ENCODE measurements around the gene RAP1GAP2. TPM values are rescaled to one million over a fixed set of nuclear protein-coding genes. Genes with fewer than 3 reads are reported as not detected.

The RAP1GAP2 gene
- total and polyA plus RNA-seq, 7 experiments from 2014 or later, result 0.54 to 95.6 (median 2.6) TPM

DNA sequence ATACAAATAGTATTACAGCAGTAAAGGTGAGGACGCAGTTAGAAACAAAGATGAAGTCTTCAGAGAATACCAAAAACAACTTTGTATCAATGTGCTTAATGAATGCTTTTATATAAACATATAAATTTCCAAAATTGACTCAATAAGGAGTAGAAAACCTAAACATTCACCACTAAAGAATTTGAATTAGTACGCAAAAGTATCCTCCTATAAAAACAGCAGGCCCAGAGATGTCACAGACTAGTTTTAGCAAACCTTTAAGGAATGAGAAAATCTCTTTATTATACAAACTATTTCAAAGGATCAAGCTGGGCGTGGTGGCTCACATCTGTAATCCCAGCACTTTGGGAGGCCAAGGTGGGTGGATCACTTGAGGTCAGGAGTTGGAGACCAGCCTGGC lies 180.9 kb downstream of the RAP1GAP2 start:
- Histone ChIP-seq H3K36me3 (ENCODE audit: control insufficient read depth in 2 of 3, insufficient read depth in 3 of 3, low read length in 3 of 3) (peaks cover 0 to 20% (median 0%) of the 10 kb centered on the region in 3 experiments), H3K27me3 (ENCODE audit: control insufficient read depth in 2 of 2, insufficient read depth in 2 of 2, low read length in 2 of 2) (no peaks in the 10 kb centered on the region), H3K4me1 (ENCODE audit: control insufficient read depth in 2 of 2, insufficient read depth in 2 of 2, low read length in 2 of 2) (no peaks in the 10 kb centered on the region), H3K4me3 (ENCODE audit: low read length) (no peak overlapping the region), H3K9me3 (ENCODE audit: control insufficient read depth in 2 of 3, low read length in 3 of 3) (no peaks in the 10 kb centered on the region), H3K27ac (ENCODE audit: low read depth, low read length) (no peak overlapping the region)
- H3K36me3 Mint-ChIP-seq, result peaks cover 0 to 32% (median 22%) of the 10 kb centered on the region in 5 donors
- ChIA-PET CTCF (no interaction called here), POLR2A (no interaction called here)
- no peak overlapping the region for H3K4me3 Mint-ChIP-seq
- ATAC-seq, result no peak
- H3K4me1 Mint-ChIP-seq, result peaks cover 0 to 7% (median 0%) of the 10 kb centered on the region in 7 donors
- no peaks in the 10 kb centered on the region for H3K27me3 Mint-ChIP-seq
- intact Hi-C loops (cut with micrococcal nuclease), result no loop called here
- H3K9me3 Mint-ChIP-seq, result peaks cover 0 to 4% (median 0%) of the 10 kb centered on the region in 11 donors
- H3K27ac Mint-ChIP-seq, result no peak overlapping the region
- no peak for DNase-seq

DNA sequence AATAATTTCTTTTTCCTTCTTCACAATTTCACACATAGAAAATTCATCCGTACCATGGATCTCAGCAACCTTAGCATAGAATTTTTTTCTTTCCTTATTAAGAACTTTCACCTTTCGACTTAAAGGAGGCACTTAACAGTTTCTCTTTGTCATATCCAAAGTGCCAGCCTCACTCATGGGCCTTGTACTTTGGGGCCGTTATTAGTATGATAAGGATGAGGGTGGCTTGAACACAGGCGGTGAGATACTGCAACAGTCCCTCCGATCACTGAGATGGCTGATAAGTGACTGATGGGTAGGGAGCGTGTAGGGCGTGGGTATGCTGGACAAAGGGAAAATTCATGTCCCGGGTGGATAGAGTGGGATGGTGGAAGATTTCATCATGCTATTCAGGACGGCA lies 181.9 kb downstream of the RAP1GAP2 start:
- peak overlapping the region in 1 of 9 donors; percentile 37 for H3K27ac Mint-ChIP-seq
- POLR2A ChIA-PET, result no interaction called here

DNA sequence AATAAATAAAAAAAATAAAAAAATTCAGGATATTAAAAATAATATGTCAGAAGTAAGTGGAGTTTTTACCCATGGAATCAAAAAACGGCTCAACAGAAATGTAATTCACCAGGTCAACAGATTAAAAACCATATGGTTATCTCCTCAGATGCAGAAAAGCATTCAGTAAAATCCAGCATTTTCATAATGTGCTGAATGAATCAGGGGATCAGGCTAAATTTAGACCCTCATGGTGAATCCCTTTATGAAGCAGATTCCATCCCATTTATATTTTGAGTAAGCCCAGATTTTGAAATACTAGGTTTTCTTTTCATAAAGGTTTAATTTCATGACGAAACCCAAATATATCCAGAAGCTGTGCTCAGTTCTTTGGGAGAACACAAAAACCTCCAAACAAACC lies 182.8 kb downstream of the RAP1GAP2 start:
- no peaks in the 10 kb centered on the region for H3K9me3 ChIP-seq (ENCODE audit: control insufficient read depth in 2 of 3, low read length in 3 of 3)
- no peaks in the 10 kb centered on the region for H3K4me1 ChIP-seq (ENCODE audit: control insufficient read depth in 2 of 2, insufficient read depth in 2 of 2, low read length in 2 of 2)
- Mint-ChIP-seq H3K4me3 (no peak overlapping the region), H3K36me3 (peaks cover 3 to 41% (median 24%) of the 10 kb centered on the region in 5 donors), H3K27me3 (no peaks in the 10 kb centered on the region), H3K4me1 (peaks cover 0 to 7% (median 0%) of the 10 kb centered on the region in 7 donors), H3K9me3 (no peaks in the 10 kb centered on the region), H3K27ac (no peak overlapping the region)
- ATAC-seq (no peak), DNase-seq (no peak)
- intact Hi-C loops (cut with micrococcal nuclease), result no loop called here
- H3K4me3 ChIP-seq (ENCODE audit: low read length), result no peak overlapping the region
- ChIA-PET POLR2A (no interaction called here), CTCF (no interaction called here)
- H3K36me3 ChIP-seq (ENCODE audit: control insufficient read depth in 2 of 3, insufficient read depth in 3 of 3, low read length in 3 of 3), result peaks cover 0 to 31% (median 0%) of the 10 kb centered on the region in 3 experiments
- H3K27ac ChIP-seq (ENCODE audit: low read depth, low read length), result no peak overlapping the region
- no peaks in the 10 kb centered on the region for H3K27me3 ChIP-seq (ENCODE audit: control insufficient read depth in 2 of 2, insufficient read depth in 2 of 2, low read length in 2 of 2)

More for the DNA sequence above, 181.9 kb downstream of the RAP1GAP2 start:
- CTCF ChIA-PET, result no interaction called here
- H3K4me3 Mint-ChIP-seq, result no peak overlapping the region
- H3K36me3 Mint-ChIP-seq, result peaks cover 3 to 37% (median 23%) of the 10 kb centered on the region in 5 donors
- Histone ChIP-seq H3K4me1 (ENCODE audit: control insufficient read depth in 2 of 2, insufficient read depth in 2 of 2, low read length in 2 of 2) (no peaks in the 10 kb centered on the region), H3K27ac (ENCODE audit: low read depth, low read length) (no peak overlapping the region), H3K9me3 (ENCODE audit: control insufficient read depth in 2 of 3, low read length in 3 of 3) (no peaks in the 10 kb centered on the region), H3K27me3 (ENCODE audit: control insufficient read depth in 2 of 2, insufficient read depth in 2 of 2, low read length in 2 of 2) (no peaks in the 10 kb centered on the region), H3K36me3 (ENCODE audit: control insufficient read depth in 2 of 3, insufficient read depth in 3 of 3, low read length in 3 of 3) (peaks cover 0 to 26% (median 0%) of the 10 kb centered on the region in 3 experiments), H3K4me3 (ENCODE audit: low read length) (no peak overlapping the region)
- no peak for DNase-seq
- no peaks in the 10 kb centered on the region for H3K27me3 Mint-ChIP-seq
- no peaks in the 10 kb centered on the region for H3K9me3 Mint-ChIP-seq
- intact Hi-C loops (cut with micrococcal nuclease), result no loop called here
- peaks cover 0 to 7% (median 0%) of the 10 kb centered on the region in 7 donors for H3K4me1 Mint-ChIP-seq
- ATAC-seq, result no peak

DNA sequence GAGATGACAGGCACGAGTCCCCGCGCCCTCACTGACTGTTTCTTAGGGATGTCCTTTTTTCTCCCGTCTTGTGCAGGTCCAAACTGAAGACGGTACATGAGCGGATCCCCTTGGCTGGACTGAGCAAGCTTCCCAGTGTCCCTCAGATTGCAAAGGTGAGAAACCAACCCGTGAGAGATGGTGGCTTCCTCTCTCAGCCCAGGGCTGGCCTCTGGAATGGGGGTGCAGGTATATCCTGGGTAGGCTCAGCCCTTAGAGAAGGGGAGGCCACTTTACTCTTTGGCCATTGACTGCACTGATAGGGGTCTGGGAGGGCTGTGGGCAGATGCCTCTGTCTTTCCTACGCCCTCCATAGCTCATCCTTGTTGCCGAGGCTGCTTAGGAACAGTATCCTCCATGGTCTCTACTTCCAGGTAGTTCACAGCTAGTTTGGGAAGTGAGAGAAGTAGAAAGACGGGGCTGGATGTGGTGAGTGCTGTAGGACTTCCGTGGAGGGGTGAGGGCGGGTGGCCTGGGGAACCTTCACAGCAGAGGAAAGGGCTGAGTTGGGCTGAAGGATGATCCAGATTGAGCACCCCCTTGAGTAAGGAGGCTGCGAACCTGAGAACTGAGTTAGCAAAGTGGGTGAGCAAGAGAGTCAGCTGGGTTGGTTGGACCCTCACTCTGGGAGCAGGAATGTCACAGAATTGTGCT lies 184.1 kb downstream of the RAP1GAP2 start:
- POLR2A ChIA-PET, result no interaction called here
- no peak overlapping the region for H3K4me3 ChIP-seq (ENCODE audit: low read length)
- CTCF ChIA-PET, result no interaction called here
- Mint-ChIP-seq H3K9me3 (no peaks in the 10 kb centered on the region), H3K4me3 (no peak overlapping the region), H3K36me3 (peaks cover 4 to 47% (median 27%) of the 10 kb centered on the region in 5 donors), H3K27me3 (no peaks in the 10 kb centered on the region), H3K27ac (peak overlapping the region in 1 of 9 donors; percentile 51), H3K4me1 (peaks cover 0 to 2% (median 0%) of the 10 kb centered on the region in 7 donors)
- H3K27me3 ChIP-seq (ENCODE audit: control insufficient read depth in 2 of 2, insufficient read depth in 2 of 2, low read length in 2 of 2), result no peaks in the 10 kb centered on the region
- DNase-seq (no peak), ATAC-seq (no peak)
- H3K4me1 ChIP-seq (ENCODE audit: control insufficient read depth in 2 of 2, insufficient read depth in 2 of 2, low read length in 2 of 2), result no peaks in the 10 kb centered on the region
- no peaks in the 10 kb centered on the region for H3K9me3 ChIP-seq (ENCODE audit: control insufficient read depth in 2 of 3, low read length in 3 of 3)
- peaks cover 0 to 41% (median 0%) of the 10 kb centered on the region in 3 experiments for H3K36me3 ChIP-seq (ENCODE audit: control insufficient read depth in 2 of 3, insufficient read depth in 3 of 3, low read length in 3 of 3)
- intact Hi-C loops (cut with micrococcal nuclease), result no loop called here
- H3K27ac ChIP-seq (ENCODE audit: low read depth, low read length), result no peak overlapping the region

DNA sequence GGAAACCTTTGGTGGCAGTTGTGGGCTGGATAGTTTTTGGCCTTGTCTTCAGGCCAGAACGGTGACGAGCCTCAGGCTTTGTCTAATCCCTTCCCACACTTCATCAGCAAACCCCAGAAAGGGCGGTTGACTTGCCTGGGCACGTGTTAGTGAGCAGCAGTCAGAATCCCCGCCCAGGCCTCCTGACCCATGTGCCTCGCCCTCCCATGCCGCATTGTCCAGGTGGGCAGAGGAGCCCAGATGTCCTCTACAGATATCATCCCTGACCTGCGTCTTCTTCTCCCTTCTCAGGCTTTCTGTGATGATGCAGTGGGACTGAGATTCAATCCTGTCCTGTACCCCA lies 184.6 kb downstream of the RAP1GAP2 start:
- Histone ChIP-seq H3K4me1 (ENCODE audit: control insufficient read depth in 2 of 2, insufficient read depth in 2 of 2, low read length in 2 of 2) (no peaks in the 10 kb centered on the region), H3K27me3 (ENCODE audit: control insufficient read depth in 2 of 2, insufficient read depth in 2 of 2, low read length in 2 of 2) (no peaks in the 10 kb centered on the region), H3K9me3 (ENCODE audit: control insufficient read depth in 2 of 3, low read length in 3 of 3) (no peaks in the 10 kb centered on the region), H3K27ac (ENCODE audit: low read depth, low read length) (no peak overlapping the region), H3K4me3 (ENCODE audit: low read length) (no peak overlapping the region), H3K36me3 (ENCODE audit: control insufficient read depth in 2 of 3, insufficient read depth in 3 of 3, low read length in 3 of 3) (peaks cover 0 to 46% (median 0%) of the 10 kb centered on the region in 3 experiments)
- ATAC-seq, result no peak
- no peaks in the 10 kb centered on the region for H3K9me3 Mint-ChIP-seq
- CTCF ChIA-PET, result no interaction called here
- no peak overlapping the region for H3K4me3 Mint-ChIP-seq
- intact Hi-C loops (cut with micrococcal nuclease), result no loop called here
- no peak for DNase-seq
- no peaks in the 10 kb centered on the region for H3K27me3 Mint-ChIP-seq
- POLR2A ChIA-PET, result no interaction called here
- H3K36me3 Mint-ChIP-seq, result peaks cover 6 to 52% (median 30%) of the 10 kb centered on the region in 5 donors
- peaks cover 0 to 2% (median 0%) of the 10 kb centered on the region in 7 donors for H3K4me1 Mint-ChIP-seq
- no peak overlapping the region for H3K27ac Mint-ChIP-seq

DNA sequence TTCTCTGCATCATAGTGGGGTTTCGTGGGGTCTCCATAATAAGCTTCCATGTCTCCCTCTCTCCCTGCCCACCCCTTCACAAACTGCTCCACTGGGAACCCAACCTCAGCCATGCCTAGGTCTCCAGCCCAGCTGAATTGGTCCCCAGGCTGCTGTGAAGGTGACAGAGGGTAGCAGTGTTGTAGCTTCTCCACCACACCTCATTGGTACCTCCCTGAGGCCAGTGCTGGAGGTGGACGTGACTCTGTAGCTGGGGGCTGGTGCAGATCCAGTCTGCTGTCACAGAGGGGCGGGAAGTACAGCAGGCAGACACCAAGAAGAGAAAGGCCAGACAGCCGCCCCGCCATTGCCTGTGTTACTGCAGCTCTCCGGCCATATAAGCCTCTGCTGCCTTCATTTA lies 185.1 kb downstream of the RAP1GAP2 start:
- no peaks in the 10 kb centered on the region for H3K27me3 Mint-ChIP-seq
- H3K27ac Mint-ChIP-seq, result no peak overlapping the region
- no peak for DNase-seq
- Histone ChIP-seq H3K4me1 (ENCODE audit: control insufficient read depth in 2 of 2, insufficient read depth in 2 of 2, low read length in 2 of 2) (no peaks in the 10 kb centered on the region), H3K9me3 (ENCODE audit: control insufficient read depth in 2 of 3, low read length in 3 of 3) (no peaks in the 10 kb centered on the region), H3K4me3 (ENCODE audit: low read length) (no peak overlapping the region), H3K27me3 (ENCODE audit: control insufficient read depth in 2 of 2, insufficient read depth in 2 of 2, low read length in 2 of 2) (no peaks in the 10 kb centered on the region), H3K27ac (ENCODE audit: low read depth, low read length) (no peak overlapping the region), H3K36me3 (ENCODE audit: control insufficient read depth in 2 of 3, insufficient read depth in 3 of 3, low read length in 3 of 3) (peaks cover 0 to 46% (median 0%) of the 10 kb centered on the region in 3 experiments)
- POLR2A ChIA-PET, result no interaction called here
- CTCF ChIA-PET, result no interaction called here
- H3K36me3 Mint-ChIP-seq, result peaks cover 6 to 51% (median 32%) of the 10 kb centered on the region in 5 donors
- ATAC-seq, result no peak
- peaks cover 0 to 2% (median 0%) of the 10 kb centered on the region in 7 donors for H3K4me1 Mint-ChIP-seq
- H3K4me3 Mint-ChIP-seq, result no peak overlapping the region
- intact Hi-C loops (cut with micrococcal nuclease), result no loop called here
- H3K9me3 Mint-ChIP-seq, result no peaks in the 10 kb centered on the region

DNA sequence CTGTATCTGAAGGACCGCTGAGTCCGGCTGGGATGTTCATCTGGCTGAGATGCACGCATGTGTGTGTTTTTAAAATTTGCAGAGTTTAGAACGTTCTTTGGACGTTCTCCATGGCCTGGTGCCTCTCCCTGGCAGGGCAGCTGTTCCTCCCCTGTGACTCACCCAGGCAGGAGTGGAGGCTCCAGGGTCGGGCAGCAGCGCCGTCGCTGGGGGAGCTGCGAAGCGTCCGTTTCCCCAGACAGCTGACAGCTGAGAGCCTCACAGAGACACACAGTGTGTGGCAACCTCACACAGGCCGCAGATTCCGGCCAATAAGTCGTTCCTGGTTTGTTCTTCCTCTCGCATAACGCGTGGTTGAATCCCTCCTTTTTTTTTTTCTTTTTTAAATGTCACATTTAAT lies 186.6 kb downstream of the RAP1GAP2 start:
- H3K9me3 ChIP-seq (ENCODE audit: control insufficient read depth in 2 of 3, low read length in 3 of 3), result no peaks in the 10 kb centered on the region
- Mint-ChIP-seq H3K27ac (no peak overlapping the region), H3K27me3 (no peaks in the 10 kb centered on the region), H3K9me3 (no peaks in the 10 kb centered on the region), H3K4me3 (no peak overlapping the region), H3K36me3 (peaks cover 6 to 56% (median 36%) of the 10 kb centered on the region in 5 donors), H3K4me1 (no peaks in the 10 kb centered on the region)
- DNase-seq (no peak), ATAC-seq (no peak)
- intact Hi-C loops (cut with micrococcal nuclease), result no loop called here
- no peaks in the 10 kb centered on the region for H3K4me1 ChIP-seq (ENCODE audit: control insufficient read depth in 2 of 2, insufficient read depth in 2 of 2, low read length in 2 of 2)
- ChIA-PET CTCF (no interaction called here), POLR2A (no interaction called here)
- no peaks in the 10 kb centered on the region for H3K27me3 ChIP-seq (ENCODE audit: control insufficient read depth in 2 of 2, insufficient read depth in 2 of 2, low read length in 2 of 2)
- H3K36me3 ChIP-seq (ENCODE audit: control insufficient read depth in 2 of 3, insufficient read depth in 3 of 3, low read length in 3 of 3), result peaks cover 0 to 46% (median 0%) of the 10 kb centered on the region in 3 experiments
- no peak overlapping the region for H3K27ac ChIP-seq (ENCODE audit: low read depth, low read length)
- no peak overlapping the region for H3K4me3 ChIP-seq (ENCODE audit: low read length)
